A673 (cell line): ENCODE results near the gene PTPN14.

Experiments
- EZH2 ChIP-seq: fragments of 200-600 bp; sonication (generic); IDR thresholded peaks from 2 replicates; pipeline ENCODE4 v1.6.1; 2017; ENCODE audit warnings: borderline replicate concordance, low read depth, mild to moderate bottlenecking, mixed read lengths, antibody characterized with exemption, low read length; ENCODE audit not compliant: poor library complexity, severe bottlenecking
- TF ChIP-seq, protein P1 (sequence below): fragments of 300-800, 200-600 bp; sonication (generic); conservative IDR thresholded peaks from 2 replicates; pipeline ENCODE4 v1.5.1; 2017; ENCODE audit warnings: low read depth, mild to moderate bottlenecking, antibody characterized with exemption, low read length, moderate library complexity, mixed read lengths

DNA sequence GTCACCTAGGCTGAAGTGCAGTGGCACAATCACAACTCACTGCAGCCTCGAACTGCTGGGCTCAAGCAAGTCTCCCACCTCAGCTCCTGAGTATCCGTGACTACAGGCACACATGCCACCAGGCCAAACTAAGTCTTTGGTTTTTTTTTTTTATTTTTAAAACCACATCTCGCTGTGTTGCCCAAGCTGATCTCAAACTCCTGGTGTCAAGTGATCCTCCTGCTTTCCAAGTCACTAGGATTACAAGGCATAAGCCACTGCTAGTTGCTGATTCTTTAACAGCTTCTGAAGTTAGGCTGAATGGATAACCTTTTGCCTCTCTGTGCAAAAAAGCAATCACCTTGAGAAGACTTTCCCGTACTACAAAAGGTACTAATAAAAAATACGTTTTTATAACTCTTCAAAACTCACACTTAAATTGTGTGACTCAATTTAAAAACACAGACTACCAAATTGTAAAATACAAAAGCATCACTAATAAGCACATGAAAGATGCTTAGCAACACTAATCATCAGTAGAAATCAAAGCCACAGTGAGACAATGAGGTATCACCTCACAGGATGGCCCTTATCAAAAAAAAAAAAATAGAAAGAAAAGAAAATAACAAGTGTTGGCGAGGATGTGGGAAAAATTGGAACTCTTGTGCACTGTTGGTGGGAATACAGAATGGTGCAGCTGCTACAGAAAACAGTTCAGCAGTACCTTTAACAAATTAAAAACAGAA is 40.3 kb downstream of the PTPN14 start:
- TF ChIP-seq, protein P1, sequence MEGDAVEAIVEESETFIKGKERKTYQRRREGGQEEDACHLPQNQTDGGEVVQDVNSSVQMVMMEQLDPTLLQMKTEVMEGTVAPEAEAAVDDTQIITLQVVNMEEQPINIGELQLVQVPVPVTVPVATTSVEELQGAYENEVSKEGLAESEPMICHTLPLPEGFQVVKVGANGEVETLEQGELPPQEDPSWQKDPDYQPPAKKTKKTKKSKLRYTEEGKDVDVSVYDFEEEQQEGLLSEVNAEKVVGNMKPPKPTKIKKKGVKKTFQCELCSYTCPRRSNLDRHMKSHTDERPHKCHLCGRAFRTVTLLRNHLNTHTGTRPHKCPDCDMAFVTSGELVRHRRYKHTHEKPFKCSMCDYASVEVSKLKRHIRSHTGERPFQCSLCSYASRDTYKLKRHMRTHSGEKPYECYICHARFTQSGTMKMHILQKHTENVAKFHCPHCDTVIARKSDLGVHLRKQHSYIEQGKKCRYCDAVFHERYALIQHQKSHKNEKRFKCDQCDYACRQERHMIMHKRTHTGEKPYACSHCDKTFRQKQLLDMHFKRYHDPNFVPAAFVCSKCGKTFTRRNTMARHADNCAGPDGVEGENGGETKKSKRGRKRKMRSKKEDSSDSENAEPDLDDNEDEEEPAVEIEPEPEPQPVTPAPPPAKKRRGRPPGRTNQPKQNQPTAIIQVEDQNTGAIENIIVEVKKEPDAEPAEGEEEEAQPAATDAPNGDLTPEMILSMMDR, result no peak
- no peak for TF ChIP-seq EZH2
